Mesothelial cell of epicardium (in vitro differentiated cells): ENCODE measurements around the gene NAPB. TPM values are rescaled to one million over a fixed set of nuclear protein-coding genes. Genes with fewer than 3 reads are reported as not detected.
A peak's percentile ranks its signal among the peaks of the same experiment; 100 is the strongest.

ENCODE experiments used
- DNase-seq, 2 experiments: peaks; one replicate each; pipeline ENCODE4 v3.0.0; 2021; ENCODE audit warnings: low spot score in 2 of 2; ENCODE audit not compliant: unreplicated experiment in 2 of 2
- H3K27ac Mint-ChIP-seq: 2 replicates; pipeline ENCODE4 v1.8.0; 2021; ENCODE audit warnings: mixed read lengths
- H3K27me3 Mint-ChIP-seq: 2 replicates; pipeline ENCODE4 v1.8.0; 2021; ENCODE audit warnings: low read depth, mixed read lengths
- H3K36me3 Mint-ChIP-seq: 2 replicates; pipeline ENCODE4 v1.8.0; 2021; ENCODE audit warnings: mixed read lengths
- H3K4me1 Mint-ChIP-seq: 2 replicates; pipeline ENCODE4 v1.8.0; 2021; ENCODE audit warnings: mixed read lengths
- H3K4me3 Mint-ChIP-seq: 2 replicates; pipeline ENCODE4 v1.8.0; 2021; ENCODE audit warnings: mild to moderate bottlenecking, moderate library complexity, mixed read lengths
- H3K9me3 Mint-ChIP-seq: 2 replicates; pipeline ENCODE4 v1.8.0; 2021; ENCODE audit warnings: mixed read lengths
- total RNA-seq: library from RNA; stranded (reverse); gene quantifications from 3 replicates; pipeline ENCODE4 v1.2.1, GENCODE V29; 2021
- TF ChIP-seq, protein P1 (sequence below): fragments of 200-600 bp; sonication (generic); IDR thresholded peaks from one replicate; pipeline ENCODE4 v1.5.0; 2021; ENCODE audit warnings: antibody characterized with exemption; ENCODE audit not compliant: unreplicated experiment

The NAPB gene
- total RNA-seq, 1 donor from 2014 or later, result 18.0 TPM

GRCh38 chr20:23442436-23442835, 21.1 kb upstream of the NAPB start:
- TF ChIP-seq, protein P1, sequence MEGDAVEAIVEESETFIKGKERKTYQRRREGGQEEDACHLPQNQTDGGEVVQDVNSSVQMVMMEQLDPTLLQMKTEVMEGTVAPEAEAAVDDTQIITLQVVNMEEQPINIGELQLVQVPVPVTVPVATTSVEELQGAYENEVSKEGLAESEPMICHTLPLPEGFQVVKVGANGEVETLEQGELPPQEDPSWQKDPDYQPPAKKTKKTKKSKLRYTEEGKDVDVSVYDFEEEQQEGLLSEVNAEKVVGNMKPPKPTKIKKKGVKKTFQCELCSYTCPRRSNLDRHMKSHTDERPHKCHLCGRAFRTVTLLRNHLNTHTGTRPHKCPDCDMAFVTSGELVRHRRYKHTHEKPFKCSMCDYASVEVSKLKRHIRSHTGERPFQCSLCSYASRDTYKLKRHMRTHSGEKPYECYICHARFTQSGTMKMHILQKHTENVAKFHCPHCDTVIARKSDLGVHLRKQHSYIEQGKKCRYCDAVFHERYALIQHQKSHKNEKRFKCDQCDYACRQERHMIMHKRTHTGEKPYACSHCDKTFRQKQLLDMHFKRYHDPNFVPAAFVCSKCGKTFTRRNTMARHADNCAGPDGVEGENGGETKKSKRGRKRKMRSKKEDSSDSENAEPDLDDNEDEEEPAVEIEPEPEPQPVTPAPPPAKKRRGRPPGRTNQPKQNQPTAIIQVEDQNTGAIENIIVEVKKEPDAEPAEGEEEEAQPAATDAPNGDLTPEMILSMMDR, result no peak
- Mint-ChIP-seq H3K27ac (no peak overlapping the region), H3K27me3 (peaks cover 9% of the 10 kb centered on the region), H3K9me3 (no peaks in the 10 kb centered on the region), H3K4me3 (no peak overlapping the region), H3K4me1 (no peaks in the 10 kb centered on the region), H3K36me3 (no peaks in the 10 kb centered on the region)
- DNase-seq, result no peak

DNA sequence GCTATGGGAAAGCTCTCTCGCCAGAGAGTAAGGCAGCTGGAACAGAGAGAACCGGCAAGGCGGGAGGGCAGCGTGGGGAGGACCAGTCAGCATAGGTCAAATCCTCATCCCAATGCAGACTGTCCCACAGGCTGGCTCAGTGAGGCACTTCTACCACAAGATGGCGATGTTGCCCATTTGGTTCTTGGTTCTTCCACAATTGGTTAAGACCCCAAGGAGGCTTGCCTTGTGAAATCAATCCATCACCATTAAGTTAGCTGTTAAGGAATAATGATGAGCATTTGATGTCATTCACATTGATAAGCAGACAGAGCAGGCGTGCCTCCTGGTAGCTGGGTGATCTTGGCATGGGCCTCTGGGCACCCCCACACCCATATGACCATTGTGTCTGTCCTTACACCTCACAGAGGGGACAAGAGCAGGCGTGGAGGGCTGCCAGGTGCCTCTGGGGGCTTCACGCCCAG, 20.6 kb upstream of the NAPB start:
- H3K27me3 Mint-ChIP-seq, result peaks cover 9% of the 10 kb centered on the region
- TF ChIP-seq, protein P1, result peak; percentile 86
- peak in 1 of 2 experiments; percentile 82 for DNase-seq
- no peaks in the 10 kb centered on the region for H3K9me3 Mint-ChIP-seq
- no peak overlapping the region for H3K27ac Mint-ChIP-seq
- H3K4me1 Mint-ChIP-seq, result no peaks in the 10 kb centered on the region
- H3K4me3 Mint-ChIP-seq, result no peak overlapping the region
- H3K36me3 Mint-ChIP-seq, result no peaks in the 10 kb centered on the region

GRCh38 chr20:23440004-23440403, 18.7 kb upstream of the NAPB start:
- H3K27ac Mint-ChIP-seq, result no peak overlapping the region
- peaks cover 9% of the 10 kb centered on the region for H3K27me3 Mint-ChIP-seq
- TF ChIP-seq, protein P1, result no peak
- H3K4me1 Mint-ChIP-seq, result peaks cover 3% of the 10 kb centered on the region
- no peak for DNase-seq
- no peaks in the 10 kb centered on the region for H3K36me3 Mint-ChIP-seq
- no peak overlapping the region for H3K4me3 Mint-ChIP-seq
- H3K9me3 Mint-ChIP-seq, result no peaks in the 10 kb centered on the region

GRCh38 chr20:23438661-23439060, 17.4 kb upstream of the NAPB start:
- DNase-seq, result no peak
- TF ChIP-seq, protein P1, result no peak
- Mint-ChIP-seq H3K4me1 (peaks cover 3% of the 10 kb centered on the region), H3K27me3 (peaks cover 9% of the 10 kb centered on the region), H3K4me3 (no peak overlapping the region), H3K36me3 (no peaks in the 10 kb centered on the region), H3K27ac (no peak overlapping the region), H3K9me3 (no peaks in the 10 kb centered on the region)

GRCh38 chr20:23437126-23437899, 16.0 kb upstream of the NAPB start:
- TF ChIP-seq, protein P1, result no peak
- Mint-ChIP-seq H3K36me3 (no peaks in the 10 kb centered on the region), H3K9me3 (no peaks in the 10 kb centered on the region), H3K27ac (no peak overlapping the region), H3K4me3 (no peak overlapping the region), H3K4me1 (peaks cover 3% of the 10 kb centered on the region), H3K27me3 (peaks cover 8% of the 10 kb centered on the region)
- DNase-seq, result no peak
